Measurements from ENCODE around the gene MUC2. TPM values are rescaled to one million over a fixed set of nuclear protein-coding genes. Genes with fewer than 3 reads are reported as not detected.

Gene MUC2
- total RNA-seq, 1 experiment from 2014 or later = 0.06 TPM

DNA sequence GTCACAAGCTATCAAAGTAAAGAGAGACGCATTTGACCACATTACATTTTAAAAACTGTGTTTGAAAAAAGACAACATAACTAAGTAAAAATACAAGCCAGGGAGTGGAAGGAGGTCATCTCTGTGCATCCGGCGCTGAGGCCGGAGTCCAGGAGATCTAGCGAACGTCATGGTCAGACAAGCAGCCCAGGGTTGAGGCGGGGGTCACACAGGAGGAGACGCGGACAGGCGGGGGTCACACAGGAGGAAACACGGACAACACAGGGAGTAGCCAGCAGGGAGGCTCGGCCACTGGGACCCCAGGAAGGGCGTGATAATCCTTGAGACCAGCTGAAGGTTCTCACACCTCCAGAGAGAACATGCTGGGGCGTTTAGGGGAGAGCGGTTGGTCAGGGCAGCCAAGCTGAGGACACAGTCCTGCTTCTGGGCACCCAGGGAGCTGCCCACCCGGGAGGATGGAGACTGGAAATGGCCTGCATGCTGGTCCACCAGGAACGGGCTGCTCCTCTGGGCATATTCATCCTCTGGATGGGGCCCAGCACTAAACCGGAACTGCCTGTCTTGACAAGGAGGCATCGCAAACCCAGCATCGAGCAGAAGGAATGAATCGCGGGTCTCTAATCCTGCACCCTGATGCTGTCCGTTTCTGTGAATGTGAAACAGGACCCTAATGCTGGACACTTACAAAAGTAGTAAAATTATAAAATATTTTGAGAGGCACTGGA is 42.2 kb downstream of the MUC2 start:
- DNase-seq = peak in 1 of 2 experiments; percentile 1
- Histone ChIP-seq H3K27me3 (no peaks in the 10 kb centered on the region), H3K36me3 (no peaks in the 10 kb centered on the region)

DNA sequence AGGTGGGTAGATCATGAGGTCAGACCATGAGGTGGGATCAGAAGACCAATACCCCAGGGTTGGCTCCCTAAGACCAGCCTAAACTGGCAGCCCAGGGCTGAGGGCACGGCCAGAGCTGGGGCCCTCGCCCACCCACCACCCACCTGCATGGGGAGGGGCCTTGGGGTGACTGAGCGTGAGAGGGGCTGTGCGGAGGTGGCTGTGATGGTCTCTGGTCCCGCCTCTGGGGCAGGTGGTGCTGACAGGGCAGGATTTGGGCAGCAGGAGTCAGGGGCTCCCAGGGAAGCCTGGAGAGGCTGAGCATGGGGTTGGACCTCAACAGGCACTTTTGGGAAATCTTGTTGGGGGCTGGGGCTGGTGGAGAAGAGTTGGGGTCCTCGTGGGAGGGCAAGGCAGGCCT is 43.3 kb downstream of the MUC2 start:
- peak in 1 of 2 experiments; percentile 0 for DNase-seq
- H3K36me3 ChIP-seq = no peaks in the 10 kb centered on the region
- no peaks in the 10 kb centered on the region for H3K9me3 ChIP-seq (replicated peaks)
- no peaks in the 10 kb centered on the region for H3K4me1 ChIP-seq
- H3K4me3 ChIP-seq = no peak overlapping the region
- H3K27me3 ChIP-seq = no peaks in the 10 kb centered on the region
- H3K27ac ChIP-seq = no peak overlapping the region

More for the DNA sequence above, 42.2 kb downstream of the MUC2 start:
- Histone ChIP-seq H3K9me3 (replicated peaks) (no peaks in the 10 kb centered on the region), H3K27ac (no peak overlapping the region), H3K4me1 (no peaks in the 10 kb centered on the region), H3K4me3 (no peak overlapping the region)

DNA sequence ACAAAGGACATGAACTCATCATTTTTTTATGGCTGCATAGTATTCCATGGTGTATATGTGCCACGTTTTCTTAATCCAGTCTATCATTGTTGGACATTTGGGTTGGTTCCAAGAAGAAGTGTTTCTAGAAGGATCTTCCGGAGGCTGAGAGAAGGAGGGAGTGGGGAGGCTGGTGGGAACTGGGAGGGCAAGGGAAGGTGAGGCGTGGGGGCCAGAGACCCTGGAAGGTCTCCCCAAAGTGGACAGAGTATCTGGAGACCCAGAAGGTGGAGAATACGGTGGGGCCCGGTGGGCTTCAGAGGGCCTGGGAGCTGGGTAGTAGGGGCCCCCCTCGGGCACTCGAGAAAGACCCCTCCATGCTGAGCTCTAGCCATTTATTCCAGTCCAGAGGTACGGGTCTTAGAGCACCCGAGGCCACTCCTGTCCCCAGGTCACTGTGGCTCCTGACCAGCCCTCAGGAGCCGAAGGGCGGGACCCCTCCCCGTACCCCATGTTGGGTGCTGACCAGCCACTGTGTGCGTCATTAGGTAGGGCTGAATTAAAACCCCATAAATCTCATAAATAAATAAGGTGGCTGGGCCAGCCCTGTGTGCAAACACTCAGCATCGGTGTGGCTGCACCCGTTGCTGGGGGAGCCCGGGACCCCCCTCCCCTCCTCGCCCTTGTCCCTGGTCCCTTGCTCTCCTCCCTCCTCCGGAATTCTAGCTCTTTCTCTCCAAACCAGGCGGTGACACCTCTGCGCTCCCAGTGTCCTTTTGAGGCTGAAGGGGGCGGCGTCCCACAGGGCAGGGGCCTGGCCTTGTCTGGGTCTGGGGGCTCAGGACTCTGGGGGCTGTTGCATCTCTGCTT is 44.3 kb downstream of the MUC2 start:
- no peaks in the 10 kb centered on the region for H3K36me3 ChIP-seq
- no peak overlapping the region for H3K27ac ChIP-seq
- H3K9me3 ChIP-seq (replicated peaks) = no peaks in the 10 kb centered on the region
- H3K4me1 ChIP-seq = no peaks in the 10 kb centered on the region
- no peaks in the 10 kb centered on the region for H3K27me3 ChIP-seq
- no peak for DNase-seq
- no peak overlapping the region for H3K4me3 ChIP-seq

DNA sequence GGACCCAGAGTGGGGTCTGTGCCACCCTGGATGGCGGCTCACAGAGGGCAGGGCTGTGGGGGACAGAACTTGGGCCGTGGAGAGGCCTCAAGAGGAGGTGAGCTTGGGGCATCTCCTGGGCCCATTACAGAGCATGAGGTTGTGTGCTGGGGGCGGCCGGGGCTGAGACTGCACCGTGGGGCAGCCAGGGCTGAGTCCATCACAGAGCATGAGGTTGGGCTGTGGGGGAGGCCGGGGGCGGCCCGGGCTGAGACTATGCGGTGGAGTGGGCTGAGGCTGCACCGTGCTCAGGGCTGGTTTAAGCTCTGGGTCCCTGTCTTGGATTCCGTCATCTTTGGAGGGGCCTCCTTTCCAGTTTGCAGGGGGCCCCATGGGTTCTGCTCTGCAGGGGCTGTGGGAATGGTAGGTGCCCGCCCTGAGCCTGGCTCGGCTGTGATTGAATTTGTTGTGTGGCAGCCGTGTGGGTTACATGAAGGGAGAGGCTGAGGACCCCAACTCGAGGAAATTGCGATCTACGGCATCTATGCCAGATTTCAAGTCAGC is 45.0 kb downstream of the MUC2 start:
- Histone ChIP-seq H3K36me3 (no peaks in the 10 kb centered on the region), H3K4me1 (no peaks in the 10 kb centered on the region), H3K27ac (no peak overlapping the region), H3K4me3 (no peak overlapping the region), H3K27me3 (no peaks in the 10 kb centered on the region), H3K9me3 (replicated peaks) (no peaks in the 10 kb centered on the region)
- no peak for DNase-seq

DNA sequence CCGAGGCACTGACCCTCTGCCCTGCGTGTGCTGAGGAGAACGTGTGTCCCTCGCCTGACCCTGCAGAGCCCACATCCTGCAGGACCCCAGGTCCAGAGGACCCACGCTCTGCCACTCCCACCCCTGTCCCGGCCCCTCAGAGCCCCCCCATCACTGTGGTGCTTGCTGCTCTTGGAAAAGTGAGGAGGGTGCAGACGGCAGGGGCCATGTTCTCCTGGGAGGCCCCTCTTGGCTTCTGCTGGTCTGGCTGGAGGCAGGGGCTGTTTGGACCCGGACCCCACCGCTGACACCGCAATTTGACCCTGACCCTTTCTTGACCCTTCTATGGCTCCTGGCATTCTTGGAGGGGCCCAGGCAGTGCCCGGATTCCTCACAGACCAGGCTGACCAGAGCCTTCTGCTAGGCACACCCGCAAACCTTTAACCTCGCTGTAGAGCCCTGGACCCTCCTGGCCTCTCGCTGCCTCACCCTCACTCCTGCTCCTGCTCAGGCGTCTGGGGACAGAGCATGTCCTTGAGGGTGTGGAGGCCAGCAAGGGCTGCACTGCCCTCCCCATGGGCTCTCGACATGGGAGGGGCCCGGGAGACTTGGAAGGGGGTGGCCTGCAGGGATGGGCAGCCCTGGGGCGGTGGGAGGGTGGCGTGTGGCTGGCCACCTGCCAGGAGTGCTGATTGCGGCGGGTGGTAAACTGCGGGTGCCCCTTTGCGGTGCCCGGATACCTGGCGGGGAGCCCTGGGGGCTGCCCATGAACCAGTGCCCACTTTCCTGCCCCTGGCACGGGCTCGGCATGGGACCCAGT is 46.1 kb downstream of the MUC2 start:
- DNase-seq = no peak
- Histone ChIP-seq H3K27ac (no peak overlapping the region), H3K27me3 (no peaks in the 10 kb centered on the region), H3K36me3 (no peaks in the 10 kb centered on the region), H3K9me3 (replicated peaks) (no peaks in the 10 kb centered on the region), H3K4me1 (no peaks in the 10 kb centered on the region), H3K4me3 (no peak overlapping the region)

DNA sequence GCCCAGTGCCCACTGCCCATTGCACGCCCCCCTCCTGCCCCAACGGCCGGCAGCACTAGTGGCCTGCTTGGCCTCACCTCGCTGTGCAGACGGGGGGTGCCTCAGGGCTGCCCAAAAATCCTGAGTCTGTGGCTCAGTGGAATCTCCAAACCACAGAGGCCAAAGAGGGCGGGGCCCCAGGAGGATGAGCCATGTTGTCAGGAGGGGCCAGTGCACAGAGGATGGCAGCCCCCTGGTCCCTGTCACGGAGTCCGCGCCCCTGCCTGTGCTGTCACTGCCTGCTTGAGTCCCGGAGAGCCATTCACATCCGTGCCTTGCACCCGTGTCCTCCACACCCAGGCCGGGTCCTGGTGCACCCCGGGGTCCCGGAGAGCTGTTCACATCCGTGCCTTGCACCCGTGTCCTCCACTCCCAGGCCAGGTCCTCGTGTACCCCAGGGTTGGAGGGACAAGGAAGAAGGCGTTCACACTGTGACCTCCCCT is 46.7 kb downstream of the MUC2 start:
- H3K4me3 ChIP-seq = no peak overlapping the region
- H3K27ac ChIP-seq = no peak overlapping the region
- H3K9me3 ChIP-seq (replicated peaks) = no peaks in the 10 kb centered on the region
- no peaks in the 10 kb centered on the region for H3K4me1 ChIP-seq
- no peak for DNase-seq
- H3K27me3 ChIP-seq = no peaks in the 10 kb centered on the region
- H3K36me3 ChIP-seq = no peaks in the 10 kb centered on the region

DNA sequence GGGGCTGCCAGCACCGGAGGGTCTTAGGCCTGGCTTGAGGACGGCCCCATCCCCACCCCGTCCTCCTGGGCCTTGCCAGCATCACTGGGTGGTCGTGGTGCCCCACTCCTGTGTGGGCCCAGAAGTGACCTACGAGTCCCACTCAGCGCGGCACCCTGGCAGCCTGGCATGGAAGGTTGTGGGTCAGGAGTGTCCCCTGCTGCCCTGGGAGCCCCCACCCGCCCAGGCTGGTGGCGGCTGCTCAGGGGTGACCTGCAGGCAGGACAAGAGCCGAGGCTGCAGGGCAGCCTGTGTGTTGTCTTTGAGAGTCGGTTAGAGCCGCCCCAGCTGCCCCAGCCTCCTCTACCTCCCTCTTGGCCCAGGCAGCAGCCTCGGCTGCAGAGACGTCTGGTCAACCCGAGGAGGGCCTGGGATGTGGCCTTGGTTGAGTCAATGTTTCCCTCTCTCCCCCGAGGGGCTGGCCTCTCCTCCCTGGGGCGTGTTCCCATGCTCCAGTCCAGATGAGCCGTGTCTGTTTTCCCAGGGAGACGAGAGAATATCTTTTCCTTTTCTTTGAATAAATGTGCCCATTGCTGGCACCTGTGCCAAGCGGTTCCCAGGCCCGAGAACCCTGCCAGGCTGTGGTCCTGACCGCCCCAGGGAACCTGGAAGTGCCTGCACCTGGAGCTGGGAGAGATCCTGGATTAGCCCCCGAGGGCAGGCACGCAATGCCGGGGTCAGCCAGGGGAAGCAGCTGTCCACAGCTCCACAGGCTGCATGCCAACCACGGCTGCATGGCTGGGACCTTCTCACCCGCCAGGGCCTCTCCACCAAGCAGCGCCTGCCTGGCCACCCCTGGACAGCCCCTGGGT is 47.4 kb downstream of the MUC2 start:
- Histone ChIP-seq H3K27me3 (no peaks in the 10 kb centered on the region), H3K4me3 (no peak overlapping the region), H3K36me3 (no peaks in the 10 kb centered on the region), H3K4me1 (no peaks in the 10 kb centered on the region), H3K9me3 (replicated peaks) (no peaks in the 10 kb centered on the region), H3K27ac (no peak overlapping the region)
- no peak for DNase-seq

DNA sequence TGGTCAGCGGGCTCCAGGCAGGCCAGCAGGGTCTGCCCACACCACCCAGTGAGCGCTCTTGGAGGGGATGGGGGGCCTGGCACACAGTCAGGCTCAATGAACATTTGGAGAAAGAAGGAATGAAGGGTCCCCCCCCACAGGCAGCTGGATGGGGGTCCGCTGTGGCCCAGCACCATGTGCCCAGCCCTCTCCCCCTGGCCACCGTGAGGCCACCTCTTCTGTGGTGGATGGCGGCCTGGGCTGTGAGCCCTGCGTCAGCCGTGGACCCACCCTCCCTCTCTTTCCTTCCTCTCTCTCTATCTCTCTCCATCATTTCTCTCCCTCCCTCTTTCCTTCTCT is 48.0 kb downstream of the MUC2 start:
- no peaks in the 10 kb centered on the region for H3K36me3 ChIP-seq
- no peak for DNase-seq
- no peaks in the 10 kb centered on the region for H3K4me1 ChIP-seq
- H3K9me3 ChIP-seq (replicated peaks) = no peaks in the 10 kb centered on the region
- no peak overlapping the region for H3K4me3 ChIP-seq
- no peak overlapping the region for H3K27ac ChIP-seq
- H3K27me3 ChIP-seq = no peaks in the 10 kb centered on the region

DNA sequence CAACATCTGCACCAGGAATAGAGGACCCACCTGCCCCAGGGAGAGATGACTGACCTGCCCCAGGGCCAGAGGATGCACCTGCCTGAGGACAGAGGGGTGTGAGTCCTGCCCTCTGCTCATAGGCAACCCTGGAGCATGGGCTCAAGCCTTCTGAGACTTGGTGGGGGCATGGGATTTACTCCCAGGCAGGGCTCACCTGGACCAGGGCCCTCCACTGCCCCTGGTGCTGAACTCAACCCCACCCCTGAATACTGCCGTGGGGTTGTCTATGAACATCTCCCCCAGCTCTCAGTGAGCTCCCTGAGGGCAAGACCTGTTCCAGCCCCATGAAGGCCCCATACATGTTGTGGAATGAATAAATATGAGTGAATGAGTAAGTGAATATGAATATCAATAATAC is 49.3 kb downstream of the MUC2 start:
- H3K9me3 ChIP-seq (replicated peaks) = no peaks in the 10 kb centered on the region
- H3K27ac ChIP-seq = no peak overlapping the region
- H3K36me3 ChIP-seq = no peaks in the 10 kb centered on the region
- no peak overlapping the region for H3K4me3 ChIP-seq
- H3K27me3 ChIP-seq = no peaks in the 10 kb centered on the region
- no peak for DNase-seq
- no peaks in the 10 kb centered on the region for H3K4me1 ChIP-seq

Other genes with a start within 250 kb of the MUC2 start
- 1.6 and 1.9 TPM in 2 replicates for gene CRACR2B, start 247.0 kb upstream of the MUC2 start, total RNA-seq (2014; rRNA removed; shearing (Covaris generic))
- gene CD151, start 241.9 kb upstream of the MUC2 start, total RNA-seq (2014; rRNA removed; shearing (Covaris generic)) = 122 and 133 TPM in 2 replicates
- 292 and 344 TPM in 2 replicates for gene POLR2L, start 232.3 kb upstream of the MUC2 start, total RNA-seq (2014; rRNA removed; shearing (Covaris generic))
- 26.0 and 26.9 TPM in 2 replicates for gene TSPAN4, start 232.0 kb upstream of the MUC2 start, total RNA-seq (2014; rRNA removed; shearing (Covaris generic))
- 51.4 and 56.7 TPM in 2 replicates for gene CHID1, start 164.1 kb upstream of the MUC2 start, total RNA-seq (2014; rRNA removed; shearing (Covaris generic))
- gene AP2A2, start 149.0 kb upstream of the MUC2 start, total RNA-seq (2014; rRNA removed; shearing (Covaris generic)) = 40.6 and 42.6 TPM in 2 replicates
- not detected in 2 replicates for gene MUC6, start 38.2 kb upstream of the MUC2 start, total RNA-seq (2014; rRNA removed; shearing (Covaris generic))
- not detected in 2 replicates for gene MUC5AC, start 83.1 kb downstream of the MUC2 start, total RNA-seq (2014; rRNA removed; shearing (Covaris generic))
- not detected in 2 replicates for gene MUC5B, start 148.2 kb downstream of the MUC2 start, total RNA-seq (2014; rRNA removed; shearing (Covaris generic))
- gene TOLLIP, start 234.8 kb downstream of the MUC2 start, total RNA-seq (2014; rRNA removed; shearing (Covaris generic)) = 18.9 and 20.5 TPM in 2 replicates

All from SJCRH30 (cell line).